Cortex of kidney (tissue), 1 donor: ENCODE measurements around the gene ZXDC.

Source experiments
- DNase-seq: peaks from one replicate; lab custom pipeline; 2025; lab: John Stamatoyannopoulos, UW

The ZXDC gene

GRCh38 chr3:126452213-126452612, 23.5 kb downstream of the ZXDC start:
- DNase-seq: no peak

GRCh38 chr3:126451511-126451910, 24.2 kb downstream of the ZXDC start:
- no peak for DNase-seq

DNA sequence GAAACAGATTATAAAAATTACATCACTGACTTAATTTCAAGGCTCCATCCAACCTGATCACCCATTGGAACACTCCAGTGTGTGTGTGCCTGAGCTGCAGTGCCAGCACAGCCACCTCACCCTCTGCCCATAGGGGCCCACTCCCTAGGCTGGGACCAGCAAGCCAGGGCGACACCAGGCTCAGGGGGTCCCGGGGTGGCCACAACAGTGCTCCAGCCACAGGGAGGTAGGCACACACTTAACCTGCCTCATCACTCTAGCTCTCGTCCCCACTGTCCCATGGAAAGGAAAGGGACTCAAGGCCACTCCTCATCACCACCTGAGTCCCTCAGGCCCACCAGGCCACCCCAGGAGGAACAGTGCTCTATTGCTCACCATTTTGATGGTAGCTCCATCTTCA, 24.9 kb downstream of the ZXDC start:
- no peak for DNase-seq

GRCh38 chr3:126450219-126450618, 25.5 kb downstream of the ZXDC start:
- DNase-seq: no peak

- no peak for DNase-seq
Measured at GRCh38 chr3:126449621-126450051, 26.1 kb downstream of the ZXDC start.

DNA sequence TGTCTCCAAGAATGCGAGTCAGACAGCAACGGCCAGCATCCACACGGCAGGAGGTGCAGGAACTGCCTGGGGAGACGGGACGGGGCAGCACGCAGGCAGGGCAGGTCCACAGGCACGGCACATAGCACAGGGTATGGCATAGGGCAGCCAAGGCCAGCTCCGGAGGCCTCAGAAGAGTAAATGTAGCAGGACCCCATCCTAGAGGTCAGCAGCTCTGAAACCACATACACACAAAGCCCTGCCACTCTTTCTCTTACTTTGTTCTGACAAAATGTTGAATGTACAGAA, 26.9 kb downstream of the ZXDC start:
- no peak for DNase-seq

DNA sequence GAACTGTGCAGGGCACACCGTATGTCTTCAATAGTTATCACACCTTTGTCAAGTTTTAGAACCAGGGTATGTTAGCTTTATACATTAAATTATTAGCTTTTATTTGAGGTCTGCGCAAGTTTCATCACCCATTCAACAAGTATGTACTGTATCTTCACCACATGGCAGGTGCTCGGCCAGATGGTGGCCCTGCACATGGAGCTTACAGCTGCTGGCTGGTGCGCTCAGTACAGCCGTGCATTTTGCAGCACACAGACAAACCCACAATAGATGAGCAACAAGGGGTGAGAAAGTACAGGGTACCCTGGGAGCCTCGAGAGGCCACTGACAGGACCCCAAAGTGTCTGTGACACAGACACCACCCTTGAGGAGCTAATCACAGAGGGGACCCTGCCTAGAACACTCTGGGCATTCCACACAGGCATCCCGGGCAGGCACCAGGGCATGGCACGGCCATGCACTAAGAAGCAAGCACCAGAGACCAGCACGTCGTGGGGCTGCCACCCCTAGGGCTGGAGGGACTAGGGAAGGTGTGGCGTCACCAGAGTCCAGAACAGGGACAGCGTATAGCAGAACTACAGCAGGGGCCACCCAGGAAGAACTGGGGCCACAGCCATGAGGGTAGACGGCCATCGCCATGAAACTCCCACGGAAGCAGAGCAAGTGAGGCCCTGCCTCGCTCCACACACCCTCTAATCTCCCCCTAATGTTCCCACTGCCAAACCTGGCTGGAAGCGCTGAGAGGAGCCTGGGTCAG, 27.4 kb downstream of the ZXDC start:
- DNase-seq: no peak

GRCh38 chr3:126447456-126448106, 28.1 kb downstream of the ZXDC start:
- no peak for DNase-seq

DNA sequence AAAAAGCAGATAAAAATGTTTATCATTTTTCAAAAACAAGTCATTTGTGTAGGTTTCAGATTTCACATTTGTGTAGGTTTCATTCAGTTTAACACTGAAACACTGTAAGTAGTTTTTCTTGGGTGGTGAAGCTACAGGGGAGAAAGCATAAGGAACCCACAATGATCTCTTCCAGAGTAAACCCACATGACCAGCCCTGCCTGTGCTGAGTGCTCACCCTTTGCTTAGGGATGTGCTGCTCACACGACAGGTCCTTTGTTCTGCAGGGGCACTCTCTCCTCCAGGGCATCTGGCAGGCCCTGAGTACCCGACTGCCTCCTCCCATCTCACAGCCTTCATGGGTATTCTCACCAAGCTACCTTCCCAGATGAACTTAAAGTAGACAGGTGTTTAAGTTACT, 28.9 kb downstream of the ZXDC start:
- no peak for DNase-seq

DNA sequence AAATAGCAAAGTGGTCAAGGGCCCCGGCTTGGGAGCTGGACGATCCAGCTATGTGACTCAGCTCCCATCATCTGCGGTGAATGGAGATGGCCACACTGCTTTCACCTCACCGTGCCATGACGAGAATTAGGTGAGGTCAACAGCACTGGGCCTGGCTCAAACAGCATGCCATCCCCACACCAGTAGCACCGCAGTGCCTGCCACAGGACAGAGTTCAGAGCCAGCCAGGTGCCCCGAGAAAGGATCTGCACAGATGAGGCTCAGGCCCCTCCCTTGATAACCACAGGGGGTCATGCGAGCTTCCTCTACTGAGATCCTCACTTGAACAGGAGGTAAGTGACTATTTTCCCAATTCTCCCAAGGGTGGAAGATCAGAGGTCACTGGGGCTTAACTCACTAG, 29.4 kb downstream of the ZXDC start:
- DNase-seq: no peak

DNA sequence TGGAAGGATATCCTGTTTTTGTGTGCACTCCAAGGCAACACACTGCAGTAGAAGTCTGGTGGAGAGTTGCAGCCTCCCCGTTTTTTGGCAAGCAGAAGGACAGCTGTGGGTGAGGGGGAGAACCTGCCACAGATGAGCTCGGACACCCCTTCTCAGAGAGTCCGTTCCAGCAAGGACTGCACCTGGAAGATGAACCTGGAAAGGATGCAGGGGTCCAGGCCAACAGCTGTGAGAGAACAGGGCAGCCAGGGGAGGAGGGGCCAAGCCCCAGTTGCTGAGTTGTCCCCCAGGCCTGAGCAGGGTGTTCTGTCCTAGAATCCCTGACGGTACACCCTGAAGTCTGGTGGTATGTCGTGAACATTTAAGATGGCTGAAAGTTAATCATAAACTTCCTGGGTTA, 30.2 kb downstream of the ZXDC start:
- no peak for DNase-seq

DNA sequence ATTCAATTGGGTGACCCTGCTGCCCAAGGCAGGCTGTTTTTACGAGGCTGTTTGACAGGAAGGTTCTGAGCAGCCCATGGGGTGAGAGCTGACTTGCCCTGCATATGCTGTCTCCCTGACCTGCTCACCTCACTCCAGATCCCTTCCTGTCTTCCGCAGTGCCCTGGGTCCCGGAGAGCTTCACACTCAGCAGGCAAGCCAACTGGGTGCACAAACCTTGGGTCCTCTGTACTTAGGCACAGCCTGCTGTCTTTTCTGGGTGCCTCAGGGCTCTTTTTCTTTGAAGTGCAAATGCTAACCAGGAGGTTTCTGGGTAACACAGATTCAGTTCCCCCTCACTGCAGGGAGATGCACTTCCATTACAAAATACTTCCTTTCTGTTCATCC, 32.8 kb downstream of the ZXDC start:
- DNase-seq: no peak

- no peak for DNase-seq
Measured at GRCh38 chr3:126442094-126442855, 33.4 kb downstream of the ZXDC start.

DNA sequence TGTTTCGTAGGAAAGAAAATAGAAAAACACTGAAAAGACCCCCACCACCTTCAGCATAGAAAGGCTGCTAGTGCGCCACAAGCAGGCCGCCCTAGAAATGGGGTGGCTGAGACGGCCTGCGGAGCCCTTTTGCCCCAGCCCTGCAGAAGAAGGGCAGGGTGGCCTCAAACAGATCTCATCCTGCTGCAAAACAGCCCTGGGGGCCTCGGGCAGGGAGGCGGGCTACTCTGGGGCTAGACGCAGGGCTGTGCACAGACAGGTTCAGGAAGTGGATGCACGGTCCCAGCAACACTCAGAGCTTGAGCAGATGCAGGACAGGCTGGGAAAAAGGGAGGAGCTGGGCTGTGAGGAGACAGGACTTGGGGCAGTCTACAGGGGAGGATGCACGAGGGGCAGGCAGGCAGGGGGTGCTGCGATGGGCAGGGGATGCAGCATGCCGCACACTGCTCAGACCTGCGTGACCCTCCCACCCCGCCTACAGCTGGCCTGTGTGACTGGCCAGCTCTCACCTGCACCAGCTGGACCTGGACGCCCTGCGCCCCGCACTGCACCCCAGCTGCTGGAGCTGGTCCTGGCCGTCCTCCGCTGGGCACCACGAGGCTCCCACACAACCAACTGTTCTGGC, 34.3 kb downstream of the ZXDC start:
- DNase-seq: no peak

DNA sequence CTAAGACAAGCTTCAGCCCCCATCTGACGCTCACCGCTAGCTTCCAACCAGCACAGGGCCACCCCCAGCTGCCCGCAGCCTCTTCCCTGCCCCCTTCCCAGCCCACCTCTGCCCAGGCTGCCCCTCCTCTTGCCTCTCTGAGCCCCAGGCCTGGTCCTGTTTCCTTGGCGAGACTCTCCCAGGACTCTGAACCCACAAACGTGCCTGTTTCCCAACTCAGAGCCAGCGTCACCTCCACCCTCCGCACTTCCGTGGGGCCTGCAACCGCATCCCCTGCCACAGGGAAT, 35.0 kb downstream of the ZXDC start:
- DNase-seq: no peak

DNA sequence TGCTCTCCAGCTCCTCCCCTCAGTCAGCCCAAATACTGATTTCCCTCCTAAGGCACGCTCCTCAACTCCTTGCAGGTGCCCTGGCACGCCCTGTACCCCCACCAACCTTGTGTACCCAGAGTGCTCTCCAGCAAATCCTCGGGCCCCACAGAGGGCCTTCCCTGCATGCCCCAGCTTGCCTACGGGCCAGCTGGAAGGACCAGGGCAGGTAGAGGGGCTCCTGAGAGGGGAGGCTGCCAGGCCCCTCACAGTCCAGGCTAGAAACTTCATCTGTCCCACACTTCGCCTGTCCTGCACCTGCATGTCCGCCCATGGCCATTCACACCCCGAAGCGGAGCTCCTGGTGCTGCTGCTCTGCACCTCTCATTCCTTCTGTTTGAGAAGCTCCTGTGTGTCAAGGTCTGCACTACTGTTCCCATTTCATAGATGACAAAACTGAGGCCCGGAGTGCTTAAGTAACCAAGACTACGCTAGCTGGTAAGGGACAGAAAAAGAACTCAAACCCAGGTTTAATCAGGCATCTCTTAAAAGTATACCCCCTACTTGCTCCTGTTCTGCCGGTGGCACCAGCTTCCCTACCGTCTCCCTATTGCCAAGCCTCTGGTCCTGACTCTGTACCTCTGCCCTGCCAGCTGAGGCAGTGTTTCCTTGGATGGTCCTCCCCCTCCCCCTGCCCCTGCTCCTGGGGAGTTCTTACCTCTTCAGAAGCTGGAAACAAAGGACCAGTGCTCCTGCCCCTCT, 35.6 kb downstream of the ZXDC start:
- no peak for DNase-seq

DNA sequence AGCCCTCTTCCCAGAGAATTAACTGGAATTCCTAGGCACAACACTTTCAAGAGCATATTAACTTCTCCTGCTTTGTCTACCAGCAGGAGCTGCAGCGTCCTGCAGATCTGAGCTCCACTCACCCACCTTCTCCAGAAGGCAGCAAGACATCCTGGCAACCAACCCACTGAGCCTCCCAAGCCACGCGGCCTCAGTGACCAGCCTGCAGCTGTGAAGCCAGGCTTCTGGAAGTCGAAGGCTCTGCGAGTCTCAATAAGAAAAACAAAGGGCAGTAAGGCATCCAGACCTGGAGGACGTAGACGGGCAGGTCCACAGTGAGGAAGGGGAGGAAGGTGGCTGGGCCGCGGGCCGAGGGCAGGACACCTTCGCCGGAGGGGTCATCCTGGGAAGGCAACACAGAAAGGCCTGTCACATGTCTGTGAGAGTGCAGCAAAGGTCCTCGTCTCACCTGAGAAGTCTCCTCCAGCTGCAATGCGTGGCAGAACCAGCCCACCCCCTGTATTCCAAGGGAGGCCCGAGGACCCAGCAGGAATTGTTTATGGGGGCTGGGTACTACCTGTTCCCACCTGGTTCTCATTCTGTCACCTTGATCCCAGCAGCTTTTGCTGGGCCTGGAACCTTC, 36.2 kb downstream of the ZXDC start:
- DNase-seq: no peak

- no peak for DNase-seq
Measured at GRCh38 chr3:126438746-126439145, 36.9 kb downstream of the ZXDC start.

- no peak for DNase-seq
Measured at GRCh38 chr3:126438186-126438585, 37.5 kb downstream of the ZXDC start.

DNA sequence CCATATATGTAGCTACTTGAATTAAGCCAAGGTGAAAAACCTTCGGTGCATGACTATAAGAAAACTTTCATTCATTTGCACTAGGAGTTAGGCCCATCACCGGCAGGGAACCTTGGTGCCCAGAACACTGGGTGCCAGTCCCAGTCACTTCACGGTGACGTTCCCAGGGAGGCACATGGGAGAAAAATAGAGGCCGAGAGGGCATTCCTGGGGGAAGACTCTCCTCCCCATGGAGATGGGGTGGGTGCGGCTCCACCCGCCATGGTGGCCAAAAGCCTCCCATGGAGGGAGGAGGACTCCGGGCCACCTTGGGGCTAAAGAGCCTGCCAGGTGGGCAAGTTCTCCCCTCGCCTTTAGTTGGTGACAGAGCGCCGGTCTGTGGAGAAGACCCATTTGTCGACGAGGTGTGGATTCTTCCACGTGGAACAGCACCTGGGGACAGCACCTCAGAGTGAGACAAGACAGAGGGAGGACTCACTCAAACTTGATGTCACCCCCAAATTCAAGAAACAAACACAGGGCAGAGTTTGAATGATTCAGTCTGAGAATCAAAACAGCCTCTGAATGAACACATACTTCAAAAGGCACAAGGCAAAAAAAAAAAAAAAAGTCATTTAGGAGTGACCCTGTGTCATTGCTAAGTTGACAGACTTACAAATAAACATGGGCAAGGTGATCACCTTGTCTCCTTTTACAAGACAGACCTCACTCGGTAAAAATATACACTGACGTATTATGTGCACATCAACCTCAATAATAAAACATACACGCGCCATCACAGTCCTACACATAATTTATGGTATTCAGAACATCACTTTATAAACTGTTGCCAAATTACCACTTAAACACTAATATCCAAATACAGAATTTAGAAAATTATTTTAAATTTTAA, 38.6 kb downstream of the ZXDC start:
- no peak for DNase-seq
